GM12878 (cell line): ENCODE data around the gene CHN2. TPM values are rescaled to one million over a fixed set of nuclear protein-coding genes. Genes with fewer than 3 reads are reported as not detected.

ENCODE experiments used
- ATAC-seq: fragments of 200-7000 bp; cut with Tn5 transposase; 3 replicates; pipeline ENCODE4 v1.9.1; 2020; ENCODE audit warnings: mild to moderate bottlenecking, moderate library complexity
- BruUV-seq: library from RNA; stranded (reverse); fragments of 400-500 nt; replicated peaks from 2 replicates; lab custom pipeline; 2021; lab: Mats Ljungman, UMichigan
- CTCF ChIA-PET: fragments of 300-600 bp; sonication (Branson Sonifier 250); formaldehyde crosslinking; extraction: SDS; loops from one replicate; lab custom pipeline; 2021; ENCODE audit warnings: inconsistent platforms; lab: Yijun Ruan, JAX
- POLR2A ChIA-PET: fragments of 350-600 bp; formaldehyde crosslinking; extraction: SDS; loops from one replicate; lab custom pipeline; 2021; ENCODE audit warnings: inconsistent platforms; lab: Charles Lee
- RAD21 ChIA-PET: fragments of 300-600 bp; sonication (Branson Sonifier 250); formaldehyde crosslinking; loops from one replicate; lab custom pipeline; 2023; ENCODE audit warnings: antibody characterized with exemption; ENCODE audit not compliant: unreplicated experiment; lab: Charles Lee
- SMC1A ChIA-PET: fragments of 300-600 bp; sonication (Branson Sonifier 250); formaldehyde crosslinking; loops from one replicate; lab custom pipeline; 2023; ENCODE audit not compliant: unreplicated experiment, uncharacterized antibody; lab: Charles Lee
- DNase-seq: peaks from one replicate; pipeline ENCODE4 v3.0.0-alpha.2; 2011; ENCODE audit warnings: low read depth, low spot score
- FAIRE-seq: peaks from 3 replicates; lab custom pipeline; 2011; peaks lifted over from hg19 to GRCh38; lab: Jason Lieb, UNC
- H2AFZ ChIP-seq: 2 replicates; pipeline ENCODE4 v1.6.0; 2011; ENCODE audit warnings: low read depth, low read length, control low read depth; ENCODE audit not compliant: control insufficient read depth
- H3K27ac ChIP-seq: 2 replicates; pipeline ENCODE4 v1.5.1; 2011; ENCODE audit warnings: control low read depth; ENCODE audit not compliant: control insufficient read depth, insufficient read depth
- H3K27me3 ChIP-seq, 2 experiments: replicated peaks in 1 of 2; 2 replicates each; pipeline versions ENCODE4 v1.6.0 to v1.6.1; 2011; ENCODE audit warnings: low read length in 1 of 2; ENCODE audit not compliant: control insufficient read depth in 2 of 2, insufficient read depth in 2 of 2
- H3K36me3 ChIP-seq, 2 experiments: 2 replicates each; pipeline ENCODE4 v1.5.1; 2011; ENCODE audit warnings: low read length in 1 of 2; ENCODE audit not compliant: control insufficient read depth in 2 of 2, insufficient read depth in 2 of 2
- H3K4me1 ChIP-seq: 2 replicates; pipeline ENCODE4 v1.6.1; 2011; ENCODE audit warnings: mild to moderate bottlenecking, low read length, moderate library complexity, mixed read lengths; ENCODE audit not compliant: control insufficient read depth, insufficient read depth
- H3K4me2 ChIP-seq: 2 replicates; pipeline ENCODE4 v1.6.0; 2011; ENCODE audit warnings: control low read depth; ENCODE audit not compliant: control insufficient read depth, insufficient read depth
- H3K4me3 ChIP-seq: fragments of 200-600 bp; sonication (generic); 2 replicates; pipeline ENCODE4 v1.5.1; 2016
- H3K79me2 ChIP-seq: 2 replicates; pipeline ENCODE4 v1.6.0; 2011; ENCODE audit warnings: low read length; ENCODE audit not compliant: control insufficient read depth, insufficient read depth
- H3K9ac ChIP-seq: 2 replicates; pipeline ENCODE4 v1.8.0; 2011; ENCODE audit warnings: low read length, control low read depth, mixed read lengths; ENCODE audit not compliant: control insufficient read depth, insufficient read depth
- H3K9me3 ChIP-seq: replicated peaks from 3 replicates; pipeline ENCODE4 v1.5.1; 2011; ENCODE audit warnings: mild to moderate bottlenecking, low read length; ENCODE audit not compliant: control insufficient read depth, insufficient read depth
- H4K20me1 ChIP-seq: 2 replicates; pipeline ENCODE4 v1.6.0; 2011; ENCODE audit not compliant: control insufficient read depth, insufficient read depth
- CBX5 ChIP-seq: sonication (generic); IDR thresholded peaks from 2 replicates; pipeline ENCODE4 v1.6.1; 2016; ENCODE audit warnings: low read depth, moderate library complexity, mild to moderate bottlenecking, inconsistent platforms
- CEBPZ ChIP-seq: fragments of 150-350 bp; IDR thresholded peaks from 2 replicates; pipeline ENCODE4 v1.6.1; 2016; ENCODE audit warnings: low read depth, low read length
- FOXM1 ChIP-seq: IDR thresholded peaks from 2 replicates; pipeline ENCODE4 v1.6.1; 2012; ENCODE audit warnings: low read depth, mild to moderate bottlenecking, inconsistent platforms, low read length, moderate library complexity
- NFIC ChIP-seq: IDR thresholded peaks from 2 replicates; pipeline ENCODE4 v1.6.1; 2012; ENCODE audit warnings: low read depth, mild to moderate bottlenecking, inconsistent platforms, low read length, moderate library complexity
- POLR2AphosphoS2 ChIP-seq: IDR thresholded peaks from 2 replicates; pipeline ENCODE4 v1.6.1; 2011; ENCODE audit warnings: low read depth, mild to moderate bottlenecking, low read length, improper control_type of control experiment, moderate library complexity
- STAT3 ChIP-seq: IDR thresholded peaks from 2 replicates; pipeline ENCODE4 v1.6.1; 2011; ENCODE audit warnings: low read depth, low read length, improper control_type of control experiment
- TARDBP ChIP-seq: IDR thresholded peaks from 2 replicates; pipeline ENCODE4 v1.6.1; 2016; ENCODE audit warnings: borderline replicate concordance
- YBX1 ChIP-seq: fragments of 450-650 bp; IDR thresholded peaks from 2 replicates; pipeline ENCODE4 v1.6.1; 2016; ENCODE audit warnings: antibody characterized with exemption
- ZBED1 ChIP-seq: IDR thresholded peaks from 2 replicates; pipeline ENCODE4 v1.6.1; 2016; ENCODE audit warnings: borderline replicate concordance
- ZBTB11 ChIP-seq: fragments of 450-650 bp; formaldehyde crosslinking; IDR thresholded peaks from 2 replicates; pipeline ENCODE4 v1.5.0; 2022; ENCODE audit warnings: mild to moderate bottlenecking, missing genetic modification characterization
- WGBS: methylation state at CpG from one replicate; pipeline ENCODE4 v1.1.6; 2016; ENCODE audit warnings: low lambda C conversion rate; ENCODE audit not compliant: insufficient replicate concordance, insufficient coverage; ENCODE audit errors: missing lambda C conversion rate; 5-methylcytosine and 5-hydroxymethylcytosine counted together
- in situ Hi-C: fragments of 300-500 bp; cut with MboI; formaldehyde crosslinking; loops from 9 replicates; pipeline ENCODE4 v1.14.3; 2018; ENCODE audit warnings: mixed read lengths
- intact Hi-C: fragments of 100-400 bp; cut with micrococcal nuclease; formaldehyde crosslinking; loops from one replicate; pipeline ENCODE4 v1.14.2; 2022; ENCODE audit not compliant: unreplicated experiment
- polyA plus RNA-seq, 11 experiments: library from polyadenylated mRNA; depleted of rRNA in 4 of 11; unstranded in 6 of 11; stranded (reverse) in 5 of 11; fragments of >200 nt; fragmentation: Nextera tagmentation in 4 of 11; fragmentation: Illumina TruSeq in 1 of 11; extraction: Ambion mirVana in 4 of 11; extraction: Trizol in 1 of 11; gene quantifications; 1 replicate in 1 of 11; 2 replicates in 10 of 11; pipeline versions ENCODE4 v1.2.1 to v1.2.3, GENCODE V29; 2011 to 2016; ENCODE audit warnings: inconsistent platforms in 2 of 11, missing spikeins in 2 of 11, low read depth in 1 of 11
- total RNA-seq, 4 experiments: library from RNA; depleted of rRNA in 3 of 4; stranded (reverse); fragments of >200 nt in 3 of 4; fragmentation: Illumina TruSeq in 1 of 4; extraction: Trizol in 1 of 4; gene quantifications; 2 replicates each; pipeline versions ENCODE4 v1.2.1 to v1.2.3, GENCODE V29; 2013 to 2021

The CHN2 gene
- total and polyA plus RNA-seq, 10 of the 15 experiments (the other 5 are each of a cell fraction or from before 2014, with no cell fraction given), result 0.11 to 3.8 (median 0.37) TPM; not detected in 2

- no peak for TF ChIP-seq ZBTB11 (CRISPR knock-in tag)
- no peak for TF ChIP-seq CEBPZ
- TF ChIP-seq, all 136 proteins: peak for 0
These were observed 291.0 kb downstream of the CHN2 start (continued) for GRCh38 chr7:29485339-29486190.

- H3K9me3 ChIP-seq, result no peaks in the 10 kb centered on the region
- no peak overlapping the region for H3K9ac ChIP-seq
- intact Hi-C loops (no loop called here), in situ Hi-C loops (no loop called here)
- no peak for FAIRE-seq
- no peaks in the 10 kb centered on the region for H3K36me3 ChIP-seq
- H3K27ac ChIP-seq, result no peak overlapping the region
- BruUV-seq, result no TSS peak
- no peaks in the 10 kb centered on the region for H3K79me2 ChIP-seq
- no peak overlapping the region for H2AFZ ChIP-seq
- no peak for ATAC-seq
- ChIA-PET POLR2A (interaction anchor here (0.7 kb wide), 1 partner anchor 25 kb away, joined by 6 read pairs; no protein-coding TSS in a partner anchor), RAD21 (no interaction called here), SMC1A (no interaction called here), CTCF (no interaction called here)
- no peaks in the 10 kb centered on the region for H4K20me1 ChIP-seq
- no peak overlapping the region for H3K4me3 ChIP-seq
- TF ChIP-seq POLR2AphosphoS2, result no peak
- TF ChIP-seq YBX1, result no peak
- no peak for TF ChIP-seq NFIC
- TF ChIP-seq FOXM1, result no peak
- TF ChIP-seq STAT3, result no peak
- no peak for TF ChIP-seq ZBED1
- TF ChIP-seq TARDBP, result no peak
- no peak for TF ChIP-seq CBX5
- H3K27me3 ChIP-seq, result no peaks in the 10 kb centered on the region; a peak in 1 of 4 replicates
- no peak overlapping the region for H3K4me2 ChIP-seq
- no peak for DNase-seq
- WGBS, result 34% methylated on average over 13 of the region's 13 CpGs
- H3K4me1 ChIP-seq, result no peaks in the 10 kb centered on the region
These were observed 291.7 kb downstream of the CHN2 start for GRCh38 chr7:29486191-29486700.
